Central memory CD8-positive, alpha-beta T cell (primary cell): ENCODE results near the gene POFUT2.

Experiments used
- ATAC-seq: fragments of 150-1000 bp; cut with Tn5 transposase; replicated peaks from 2 replicates; pipeline ENCODE4 v1.10.0; 2022; ENCODE audit warnings: mild to moderate bottlenecking, moderate FRiP score, moderate number of reproducible peaks; ENCODE audit not compliant: poor library complexity, severe bottlenecking; ENCODE audit errors: extremely low read depth
- DNase-seq, 2 donors: peaks; one replicate each; pipeline ENCODE4 v3.0.0; 2021; ENCODE audit warnings: low spot score in 2 of 2
- H3K27ac Mint-ChIP-seq: one replicate; pipeline ENCODE4 v1.8.0; 2022; ENCODE audit warnings: low read depth, mild to moderate bottlenecking, moderate library complexity, mixed read lengths
- H3K27me3 Mint-ChIP-seq: one replicate; pipeline ENCODE4 v1.8.0; 2022; ENCODE audit warnings: mixed read lengths
- H3K36me3 Mint-ChIP-seq: one replicate; pipeline ENCODE4 v1.8.0; 2022; ENCODE audit warnings: mild to moderate bottlenecking, moderate library complexity, mixed read lengths; ENCODE audit not compliant: insufficient read depth
- H3K4me1 Mint-ChIP-seq: one replicate; pipeline ENCODE4 v1.8.0; 2022; ENCODE audit warnings: mixed read lengths
- H3K4me3 Mint-ChIP-seq: one replicate; pipeline ENCODE4 v1.8.0; 2022; ENCODE audit warnings: mild to moderate bottlenecking, moderate library complexity, mixed read lengths
- H3K9me3 Mint-ChIP-seq: one replicate; pipeline ENCODE4 v1.8.0; 2022; ENCODE audit warnings: mixed read lengths

Gene POFUT2

GRCh38 chr21:45262041-45262581, 25.6 kb downstream of the POFUT2 start:
- DNase-seq (no peak), ATAC-seq (no peak)
- no peak overlapping the region for H3K4me3 Mint-ChIP-seq
- peaks cover 13% of the 10 kb centered on the region for H3K36me3 Mint-ChIP-seq
- no peaks in the 10 kb centered on the region for H3K27me3 Mint-ChIP-seq
- peak overlapping the region; percentile 35 for H3K27ac Mint-ChIP-seq
- H3K9me3 Mint-ChIP-seq: no peaks in the 10 kb centered on the region
- peaks cover 17% of the 10 kb centered on the region for H3K4me1 Mint-ChIP-seq

- Mint-ChIP-seq H3K4me1 (peaks cover 16% of the 10 kb centered on the region), H3K36me3 (peaks cover 8% of the 10 kb centered on the region), H3K27me3 (no peaks in the 10 kb centered on the region), H3K27ac (no peak overlapping the region), H3K9me3 (no peaks in the 10 kb centered on the region), H3K4me3 (no peak overlapping the region)
- DNase-seq (no peak), ATAC-seq (no peak)
Measured at GRCh38 chr21:45261093-45261492, 26.6 kb downstream of the POFUT2 start.

GRCh38 chr21:45260191-45260825, 27.4 kb downstream of the POFUT2 start:
- H3K9me3 Mint-ChIP-seq: no peaks in the 10 kb centered on the region
- H3K36me3 Mint-ChIP-seq: peaks cover 7% of the 10 kb centered on the region
- DNase-seq (no peak), ATAC-seq (no peak)
- no peaks in the 10 kb centered on the region for H3K27me3 Mint-ChIP-seq
- no peak overlapping the region for H3K4me3 Mint-ChIP-seq
- no peak overlapping the region for H3K27ac Mint-ChIP-seq
- H3K4me1 Mint-ChIP-seq: peaks cover 14% of the 10 kb centered on the region

GRCh38 chr21:45259206-45259840, 28.4 kb downstream of the POFUT2 start:
- Mint-ChIP-seq H3K36me3 (peaks cover 6% of the 10 kb centered on the region), H3K27ac (no peak overlapping the region), H3K9me3 (no peaks in the 10 kb centered on the region), H3K27me3 (no peaks in the 10 kb centered on the region), H3K4me3 (no peak overlapping the region), H3K4me1 (peaks cover 22% of the 10 kb centered on the region)
- no peak for DNase-seq
- ATAC-seq: no peak

- Mint-ChIP-seq H3K27me3 (no peaks in the 10 kb centered on the region), H3K4me3 (no peak overlapping the region), H3K9me3 (no peaks in the 10 kb centered on the region), H3K27ac (no peak overlapping the region), H3K36me3 (peaks cover 5% of the 10 kb centered on the region), H3K4me1 (peaks cover 22% of the 10 kb centered on the region)
- ATAC-seq (no peak), DNase-seq (no peak)
Measured at GRCh38 chr21:45258466-45258865, 29.2 kb downstream of the POFUT2 start.

DNA sequence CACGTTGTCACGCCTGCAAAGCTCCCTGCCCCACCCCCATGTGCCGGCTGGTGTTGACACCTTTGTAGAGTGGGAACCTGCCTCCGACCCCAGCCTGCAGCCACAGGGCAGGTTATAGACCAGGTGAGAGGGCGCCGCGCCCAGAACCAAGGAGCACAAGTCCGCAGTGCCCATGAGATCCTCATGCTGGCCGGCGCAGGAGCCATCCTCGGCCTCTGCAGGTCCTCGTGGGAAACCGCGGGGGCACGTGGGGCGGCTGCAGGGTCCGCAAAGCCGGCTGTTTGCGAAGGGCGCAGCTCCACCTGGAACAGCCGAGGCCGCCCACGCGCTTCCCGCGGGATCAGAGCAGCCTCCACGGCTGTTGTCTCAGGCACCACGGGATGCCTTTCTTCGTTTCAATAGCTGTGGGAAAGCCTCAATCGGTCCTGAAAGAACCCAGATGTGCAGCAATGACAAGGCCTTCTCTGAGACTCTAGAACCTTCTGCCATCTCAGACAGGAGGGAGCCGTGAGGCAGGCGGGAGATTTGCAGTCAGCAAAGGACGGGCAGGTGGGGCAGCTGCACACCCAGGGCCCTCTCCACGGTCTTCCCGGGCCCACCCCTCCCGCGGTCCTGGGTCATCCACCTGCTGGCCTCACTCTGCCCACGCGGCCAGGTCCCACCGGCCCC, 29.9 kb downstream of the POFUT2 start:
- Mint-ChIP-seq H3K36me3 (peaks cover 3% of the 10 kb centered on the region), H3K27me3 (no peaks in the 10 kb centered on the region), H3K4me1 (peaks cover 22% of the 10 kb centered on the region), H3K27ac (no peak overlapping the region), H3K9me3 (no peaks in the 10 kb centered on the region), H3K4me3 (no peak overlapping the region)
- no peak for DNase-seq
- ATAC-seq: no peak

DNA sequence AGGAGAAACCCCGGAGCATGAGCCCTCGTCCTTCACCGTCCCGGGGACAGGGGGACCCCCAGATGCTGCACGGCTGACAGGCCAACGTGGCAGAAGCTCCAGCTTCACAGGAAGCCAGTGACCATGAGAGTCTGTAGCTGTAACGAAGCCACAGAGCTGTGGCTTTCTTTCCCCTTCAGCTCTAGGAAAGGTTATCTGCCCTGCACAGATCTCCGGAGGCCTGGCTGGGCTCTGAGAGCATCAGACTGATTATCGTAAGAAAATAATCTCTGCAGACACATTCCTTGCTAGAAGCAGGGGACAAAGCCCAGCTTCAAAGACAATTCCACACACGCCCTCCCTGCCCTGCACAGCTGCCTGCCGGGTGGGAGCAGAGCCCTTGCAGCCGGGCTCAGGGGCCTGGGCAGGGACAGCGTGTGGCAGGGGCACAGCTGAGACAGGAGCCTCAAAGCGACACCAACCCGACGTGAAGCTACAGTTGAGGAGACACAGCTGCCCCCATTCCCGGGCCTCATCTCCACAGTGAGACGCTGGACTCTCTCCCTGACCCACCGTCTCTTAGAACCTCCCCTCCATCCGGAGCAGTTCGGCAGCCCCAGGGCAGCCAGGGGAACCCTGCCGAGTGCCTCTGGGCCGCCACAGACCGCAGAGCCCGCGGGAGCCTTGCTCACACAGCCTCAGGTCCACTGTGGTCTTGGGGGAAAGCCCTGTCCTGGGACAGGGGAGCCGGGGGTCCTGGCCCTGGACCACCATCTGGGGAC, 30.6 kb downstream of the POFUT2 start:
- peak; percentile 31 for ATAC-seq
- Mint-ChIP-seq H3K9me3 (no peaks in the 10 kb centered on the region), H3K36me3 (peaks cover 3% of the 10 kb centered on the region), H3K4me3 (peak overlapping the region; percentile 36), H3K4me1 (peaks cover 22% of the 10 kb centered on the region), H3K27ac (no peak overlapping the region), H3K27me3 (no peaks in the 10 kb centered on the region)
- DNase-seq: no peak

GRCh38 chr21:45256021-45256911, 31.4 kb downstream of the POFUT2 start:
- Mint-ChIP-seq H3K4me3 (peak overlapping the region; percentile 36), H3K36me3 (peaks cover 3% of the 10 kb centered on the region), H3K9me3 (no peaks in the 10 kb centered on the region), H3K27me3 (no peaks in the 10 kb centered on the region), H3K27ac (no peak overlapping the region), H3K4me1 (peaks cover 22% of the 10 kb centered on the region)
- ATAC-seq (peak; percentile 19), DNase-seq (no peak)

- no peaks in the 10 kb centered on the region for H3K27me3 Mint-ChIP-seq
- H3K4me3 Mint-ChIP-seq: peak overlapping the region; percentile 36
- DNase-seq (no peak), ATAC-seq (peak; percentile 62)
- H3K36me3 Mint-ChIP-seq: peaks cover 3% of the 10 kb centered on the region
- H3K9me3 Mint-ChIP-seq: no peaks in the 10 kb centered on the region
- H3K27ac Mint-ChIP-seq: no peak overlapping the region
- peaks cover 22% of the 10 kb centered on the region for H3K4me1 Mint-ChIP-seq
Measured at GRCh38 chr21:45255381-45256020, 32.2 kb downstream of the POFUT2 start.

DNA sequence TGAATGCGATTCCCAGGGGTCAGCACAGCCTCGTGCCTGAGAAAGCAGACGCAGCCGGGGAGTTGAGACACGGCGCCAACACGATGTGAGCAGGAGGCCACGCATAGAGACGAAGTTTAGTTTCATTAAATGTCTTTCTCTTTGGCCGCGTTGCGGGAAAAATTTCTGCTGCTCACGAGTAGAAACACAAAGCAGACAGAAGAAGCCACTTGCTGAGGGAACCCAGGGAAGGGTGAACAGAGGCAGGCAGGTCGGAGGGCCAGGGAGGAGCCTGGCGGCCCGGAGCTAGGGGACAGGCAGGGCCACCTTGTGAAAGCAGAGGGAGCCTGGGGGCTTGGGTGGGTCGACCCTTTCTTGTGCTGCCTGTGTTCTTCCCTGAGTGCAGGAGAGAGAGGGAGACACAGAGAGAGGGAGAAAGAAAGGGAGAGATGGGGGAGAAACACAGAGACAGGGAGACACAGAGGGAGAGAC, 33.2 kb downstream of the POFUT2 start:
- H3K4me3 Mint-ChIP-seq: peak overlapping the region; percentile 36
- peaks cover 22% of the 10 kb centered on the region for H3K4me1 Mint-ChIP-seq
- no peaks in the 10 kb centered on the region for H3K9me3 Mint-ChIP-seq
- no peaks in the 10 kb centered on the region for H3K27me3 Mint-ChIP-seq
- H3K36me3 Mint-ChIP-seq: peaks cover 3% of the 10 kb centered on the region
- DNase-seq: no peak
- ATAC-seq: no peak
- peak overlapping the region; percentile 9 for H3K27ac Mint-ChIP-seq

DNA sequence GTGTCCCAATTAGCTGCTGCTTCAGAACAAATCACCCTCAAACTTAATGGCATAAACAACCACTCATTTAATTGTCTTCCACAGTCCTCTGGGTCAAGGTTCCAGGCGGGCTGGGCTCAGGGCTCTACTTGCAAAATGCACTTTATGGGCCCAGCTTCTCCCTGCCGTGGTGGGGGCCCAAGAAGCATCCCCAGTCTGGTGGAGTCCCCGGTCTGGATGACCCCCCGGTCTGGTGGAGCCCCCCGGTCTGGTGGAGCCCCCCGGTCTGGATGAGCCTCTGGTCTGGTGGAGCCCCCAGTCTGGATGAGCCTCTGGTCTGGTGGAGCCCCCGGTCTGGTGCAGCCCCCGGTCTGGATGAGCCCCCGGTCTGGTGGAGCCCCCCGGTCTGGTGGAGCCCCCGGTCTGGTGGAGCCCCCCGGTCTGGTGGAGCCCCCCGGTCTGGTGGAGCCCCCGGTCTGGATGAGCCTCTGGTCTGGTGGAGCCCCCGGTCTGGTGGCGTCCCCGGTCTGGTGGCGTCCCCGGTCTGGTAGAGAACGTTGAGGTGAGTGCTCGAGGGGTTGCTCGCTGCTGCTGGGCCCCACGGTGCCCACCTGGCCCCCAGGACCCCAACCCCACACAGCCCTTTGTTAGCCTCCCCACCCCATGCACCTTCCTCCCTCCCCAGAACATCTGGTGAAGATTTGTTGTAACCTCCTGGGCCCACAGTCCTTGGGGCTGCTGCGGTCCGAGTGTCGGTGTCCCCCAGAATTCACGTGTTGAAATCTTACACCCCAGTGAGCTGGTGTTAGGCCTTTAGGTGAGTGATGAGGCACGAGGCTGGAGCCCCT, 33.8 kb downstream of the POFUT2 start:
- Mint-ChIP-seq H3K27me3 (no peaks in the 10 kb centered on the region), H3K27ac (peak overlapping the region; percentile 9), H3K9me3 (no peaks in the 10 kb centered on the region), H3K36me3 (peaks cover 3% of the 10 kb centered on the region), H3K4me3 (peak overlapping the region; percentile 36), H3K4me1 (peaks cover 22% of the 10 kb centered on the region)
- no peak for DNase-seq
- no peak for ATAC-seq
